Ovary (tissue), 3 donors: Measurements from ENCODE around the gene ISYNA1.

Source experiments
- CTCF ChIP-seq, 3 donors: fragments of 450-650 bp in 2 of 3; fragments of 200-600 bp in 1 of 3; IDR thresholded peaks; one replicate each; pipeline versions ENCODE4 v1.5.1 to v1.8.0; 2016 to 2022; ENCODE audit warnings: antibody characterized with exemption in 3 of 3, mild to moderate bottlenecking in 1 of 3
- POLR2A ChIP-seq: fragments of 450-650 bp; IDR thresholded peaks from one replicate; pipeline ENCODE4 v1.6.1; 2017; ENCODE audit warnings: antibody characterized with exemption, mild to moderate bottlenecking, moderate library complexity
- donor health status: DM: no; HTN: no; CAD: no.

GRCh38 chr19:18419195-18419698, 18.7 kb downstream of the ISYNA1 start, which contains the start of gene SSBP4:
- TF ChIP-seq CTCF (IDR thresholded peaks at IDR 0.05) = peak in 2 of 3 donors; percentile 65 to 81
- peak; percentile 67 for TF ChIP-seq POLR2A
